Neuron (in vitro differentiated cells): ENCODE results near the gene ALDH18A1.
"Not testable (repeated sequence)": the region's sequence is repeated elsewhere in the genome, so short reads cannot be mapped to it uniquely, and the experiment has no call there.

Experiments used
- H2AFZ ChIP-seq: one replicate; pipeline ENCODE4 v1.6.1; 2013; ENCODE audit warnings: low read depth, mild to moderate bottlenecking, inconsistent platforms, low read length, moderate library complexity
- H3K27me3 ChIP-seq: one replicate; pipeline ENCODE4 v1.6.1; 2013; ENCODE audit warnings: low read length; ENCODE audit not compliant: insufficient read depth
- H3K36me3 ChIP-seq: one replicate; pipeline ENCODE4 v1.6.1; 2013; ENCODE audit warnings: low read length; ENCODE audit not compliant: insufficient read depth
- H3K4me1 ChIP-seq: one replicate; pipeline ENCODE4 v1.6.1; 2013; ENCODE audit warnings: low read length; ENCODE audit not compliant: insufficient read depth
- H3K4me3 ChIP-seq: 2 replicates; pipeline ENCODE4 v1.5.1; 2013; ENCODE audit warnings: mild to moderate bottlenecking, low read length, moderate library complexity
- H3K9me3 ChIP-seq: one replicate; pipeline ENCODE4 v1.6.1; 2013; ENCODE audit warnings: low read length

Gene ALDH18A1

DNA sequence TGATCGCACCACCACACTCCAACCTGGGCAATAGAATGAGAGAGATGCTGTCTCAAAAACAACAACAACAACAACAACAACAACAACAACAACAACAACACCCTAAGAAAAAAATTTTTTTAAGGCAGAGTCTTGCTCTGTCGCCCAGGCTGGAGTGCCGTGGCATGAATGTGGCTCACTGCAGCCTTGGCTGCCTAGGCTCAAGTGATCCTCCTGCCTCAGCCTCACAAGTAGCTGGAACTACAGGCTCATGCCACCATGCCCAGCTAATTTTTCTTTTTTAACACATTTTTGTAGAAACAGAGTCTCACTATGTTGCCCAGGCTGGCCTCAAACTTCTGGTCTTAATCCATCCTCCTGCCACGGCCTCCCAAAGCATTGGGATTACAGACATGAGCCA lies 18.6 kb downstream of the ALDH18A1 start:
- H3K4me1 ChIP-seq: no peaks in the 10 kb centered on the region
- H3K9me3 ChIP-seq: no peaks in the 10 kb centered on the region
- H3K27me3 ChIP-seq: no peaks in the 10 kb centered on the region
- no peak overlapping the region for H3K4me3 ChIP-seq
- no peak overlapping the region for H2AFZ ChIP-seq
- peaks cover 85% of the 10 kb centered on the region for H3K36me3 ChIP-seq

DNA sequence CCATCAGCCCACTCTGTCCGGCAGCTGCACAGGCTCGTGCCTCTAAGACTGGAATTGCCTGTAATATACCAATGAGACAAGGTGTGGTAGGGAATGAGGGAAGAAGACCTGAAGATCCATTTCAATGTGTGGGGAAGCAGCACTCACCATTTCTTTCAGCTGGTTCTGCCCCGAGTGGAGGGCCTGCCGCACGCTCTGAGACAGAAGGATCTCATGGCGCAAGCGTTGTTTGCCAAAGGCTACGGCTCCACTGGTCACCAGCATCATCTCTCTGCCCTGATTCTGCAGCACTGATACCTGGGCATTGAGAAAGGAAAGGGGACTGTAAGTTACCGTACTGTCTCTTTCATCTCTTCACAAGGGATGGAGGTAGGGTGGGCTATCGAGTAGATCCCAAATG lies 19.4 kb downstream of the ALDH18A1 start:
- no peak overlapping the region for H3K4me3 ChIP-seq
- no peak overlapping the region for H2AFZ ChIP-seq
- H3K9me3 ChIP-seq: no peaks in the 10 kb centered on the region
- H3K4me1 ChIP-seq: no peaks in the 10 kb centered on the region
- peaks cover 85% of the 10 kb centered on the region for H3K36me3 ChIP-seq
- H3K27me3 ChIP-seq: no peaks in the 10 kb centered on the region

DNA sequence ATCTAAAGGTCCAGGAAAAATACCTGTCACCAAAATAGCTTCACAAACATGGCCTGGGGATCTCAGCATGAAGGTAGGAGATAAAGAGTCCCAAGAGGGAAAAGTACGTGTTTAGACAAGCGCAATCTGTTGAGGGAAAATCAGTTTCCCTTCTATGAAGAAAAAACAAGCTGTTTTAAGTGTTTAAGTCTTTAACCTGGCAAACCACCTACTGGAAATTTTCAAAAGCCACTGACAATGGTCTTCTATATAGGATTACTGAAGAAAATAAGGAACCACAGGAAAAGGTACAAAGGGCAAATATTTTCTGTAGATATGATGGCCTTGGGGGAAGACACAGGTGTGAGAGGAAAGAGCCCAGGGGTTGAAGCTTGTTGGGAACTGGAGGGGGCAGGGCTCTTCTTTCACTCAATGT lies 21.2 kb downstream of the ALDH18A1 start:
- Histone ChIP-seq H3K4me3 (no peak overlapping the region), H3K27me3 (no peaks in the 10 kb centered on the region), H3K4me1 (no peaks in the 10 kb centered on the region), H3K36me3 (peaks cover 83% of the 10 kb centered on the region), H2AFZ (no peak overlapping the region), H3K9me3 (no peaks in the 10 kb centered on the region)

DNA sequence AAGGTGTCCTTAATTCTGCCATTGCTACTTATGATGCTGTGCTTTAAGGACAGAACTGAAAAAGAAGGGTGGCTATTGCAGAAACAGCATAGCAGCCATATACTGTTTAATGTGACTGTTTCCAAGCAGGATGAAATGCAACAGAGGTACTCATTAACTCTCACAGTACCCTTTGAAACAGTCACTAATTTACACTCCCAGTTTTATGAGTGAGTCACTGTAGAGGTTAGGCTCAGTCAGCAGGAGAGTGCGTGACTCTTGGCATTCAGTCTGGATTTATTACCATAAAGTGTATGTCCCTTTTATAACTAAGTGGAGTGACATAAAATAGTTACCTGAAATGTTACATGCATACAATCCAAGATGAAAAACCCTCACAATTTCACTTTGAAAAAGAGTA lies 27.7 kb downstream of the ALDH18A1 start:
- no peaks in the 10 kb centered on the region for H3K9me3 ChIP-seq
- no peak overlapping the region for H3K4me3 ChIP-seq
- no peaks in the 10 kb centered on the region for H3K4me1 ChIP-seq
- no peaks in the 10 kb centered on the region for H3K27me3 ChIP-seq
- H2AFZ ChIP-seq: no peak overlapping the region
- peaks cover 84% of the 10 kb centered on the region for H3K36me3 ChIP-seq

DNA sequence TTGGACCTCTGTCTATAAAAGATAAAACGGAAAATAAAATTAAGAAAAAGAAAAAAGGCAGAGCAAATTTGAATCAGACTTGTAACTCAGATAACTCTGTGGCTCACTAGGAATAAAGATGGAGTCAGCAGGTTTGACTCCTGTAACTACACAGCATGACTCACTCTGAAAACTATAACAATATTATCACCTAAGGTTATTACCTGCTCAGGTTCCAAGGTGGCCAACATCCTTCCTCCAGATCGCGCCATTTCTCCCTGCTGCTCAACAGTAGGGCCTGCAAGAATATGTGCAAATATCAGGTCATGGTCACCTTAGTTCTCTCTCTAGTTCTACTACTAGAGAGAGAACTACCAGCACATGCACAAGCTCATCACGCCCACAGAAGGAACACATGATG lies 30.0 kb downstream of the ALDH18A1 start:
- H2AFZ ChIP-seq: no peak overlapping the region
- H3K4me1 ChIP-seq: no peaks in the 10 kb centered on the region
- H3K36me3 ChIP-seq: peaks cover 74% of the 10 kb centered on the region

DNA sequence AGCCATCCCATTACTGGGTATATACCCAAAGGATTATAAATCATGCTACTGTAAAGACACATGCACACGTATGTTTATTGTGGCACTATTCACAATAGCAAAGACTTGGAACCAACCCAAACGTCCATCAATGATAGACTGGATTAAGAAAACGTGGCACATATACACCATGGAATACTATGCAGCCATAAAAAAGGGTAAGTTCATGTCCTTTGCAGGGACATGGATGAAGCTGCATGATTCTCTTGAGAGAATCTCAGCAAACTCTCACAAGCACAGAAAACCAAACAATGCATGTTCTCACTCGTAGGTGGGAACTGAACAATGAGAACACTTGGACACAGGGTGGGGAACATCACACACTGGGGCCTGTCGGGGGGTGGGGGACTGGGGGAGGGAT lies 36.1 kb downstream of the ALDH18A1 start:
- H3K36me3 ChIP-seq: peaks cover 68% of the 10 kb centered on the region
- not testable (repeated sequence) for H3K9me3 ChIP-seq, H3K27me3 ChIP-seq, H3K4me1 ChIP-seq, H2AFZ ChIP-seq, H3K4me3 ChIP-seq

More for the DNA sequence above, 30.0 kb downstream of the ALDH18A1 start:
- H3K27me3 ChIP-seq: no peaks in the 10 kb centered on the region
- H3K4me3 ChIP-seq: no peak overlapping the region
- H3K9me3 ChIP-seq: no peaks in the 10 kb centered on the region

DNA sequence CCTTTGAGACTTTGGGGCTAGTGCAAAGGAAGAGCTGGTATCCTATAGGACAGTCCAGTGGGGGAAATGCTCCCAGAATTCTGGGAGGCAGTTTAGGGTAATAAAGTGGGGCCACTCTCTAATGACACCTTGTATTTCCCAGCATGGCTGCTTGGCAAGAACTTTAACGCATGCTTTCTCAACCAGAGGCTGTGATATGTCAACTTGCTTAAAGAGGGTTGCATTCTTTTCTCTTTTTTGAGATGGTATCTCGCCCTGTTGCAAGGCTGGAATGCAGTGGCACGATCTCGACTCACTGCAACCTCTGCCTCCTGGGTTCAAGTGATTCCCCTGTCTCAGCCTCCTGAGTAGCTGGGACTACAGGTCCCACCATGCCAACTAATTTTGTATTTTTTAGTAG lies 38.4 kb downstream of the ALDH18A1 start:
- H3K4me3 ChIP-seq: no peak overlapping the region
- H3K27me3 ChIP-seq: no peaks in the 10 kb centered on the region
- no peaks in the 10 kb centered on the region for H3K4me1 ChIP-seq
- H3K36me3 ChIP-seq: peaks cover 73% of the 10 kb centered on the region
- peaks cover 4% of the 10 kb centered on the region for H3K9me3 ChIP-seq
- H2AFZ ChIP-seq: no peak overlapping the region

DNA sequence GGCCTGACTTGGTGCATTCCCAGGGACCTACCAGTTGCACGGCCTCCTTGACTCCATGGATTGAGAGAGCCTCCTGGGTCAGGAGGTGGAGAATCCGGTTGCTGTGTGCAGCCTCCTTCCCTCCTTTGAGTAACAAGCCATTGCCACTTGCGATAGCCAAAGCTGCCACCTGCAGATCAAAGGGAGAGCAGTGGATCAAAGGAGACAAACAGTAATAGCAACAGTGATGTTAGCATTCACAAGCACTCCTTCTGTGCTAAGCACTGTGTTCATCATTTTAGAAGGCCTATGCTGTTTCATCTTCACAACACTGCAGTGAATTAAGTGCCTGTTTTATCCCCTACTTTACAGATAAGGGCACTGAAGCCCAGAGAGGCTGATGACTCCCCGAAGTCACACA lies 40.1 kb downstream of the ALDH18A1 start:
- peaks cover 78% of the 10 kb centered on the region for H3K36me3 ChIP-seq
- H3K27me3 ChIP-seq: no peaks in the 10 kb centered on the region
- no peak overlapping the region for H2AFZ ChIP-seq
- H3K4me3 ChIP-seq: no peak overlapping the region
- no peaks in the 10 kb centered on the region for H3K4me1 ChIP-seq
- H3K9me3 ChIP-seq: peaks cover 4% of the 10 kb centered on the region

DNA sequence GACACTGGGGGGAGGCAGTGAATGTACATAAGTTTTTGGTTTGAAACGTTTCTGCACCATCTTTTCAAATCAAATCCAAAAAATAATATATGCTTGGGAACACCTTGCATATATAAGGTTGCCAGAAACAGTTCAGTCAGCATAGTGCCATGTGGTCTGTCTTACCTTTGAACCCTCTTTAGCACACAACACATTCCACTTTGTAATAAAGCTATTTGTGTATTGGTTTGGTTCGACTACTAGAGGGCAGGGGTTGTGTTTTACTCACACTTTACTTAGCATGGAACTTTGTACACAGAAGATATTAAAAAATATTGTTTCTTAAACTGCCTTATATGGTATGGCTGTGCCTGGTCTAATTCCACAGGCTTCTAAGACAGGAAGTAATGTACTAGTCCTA lies 43.2 kb downstream of the ALDH18A1 start:
- Histone ChIP-seq H3K4me3 (no peak overlapping the region), H2AFZ (no peak overlapping the region), H3K4me1 (no peaks in the 10 kb centered on the region), H3K27me3 (no peaks in the 10 kb centered on the region), H3K9me3 (no peaks in the 10 kb centered on the region), H3K36me3 (peaks cover 92% of the 10 kb centered on the region)

DNA sequence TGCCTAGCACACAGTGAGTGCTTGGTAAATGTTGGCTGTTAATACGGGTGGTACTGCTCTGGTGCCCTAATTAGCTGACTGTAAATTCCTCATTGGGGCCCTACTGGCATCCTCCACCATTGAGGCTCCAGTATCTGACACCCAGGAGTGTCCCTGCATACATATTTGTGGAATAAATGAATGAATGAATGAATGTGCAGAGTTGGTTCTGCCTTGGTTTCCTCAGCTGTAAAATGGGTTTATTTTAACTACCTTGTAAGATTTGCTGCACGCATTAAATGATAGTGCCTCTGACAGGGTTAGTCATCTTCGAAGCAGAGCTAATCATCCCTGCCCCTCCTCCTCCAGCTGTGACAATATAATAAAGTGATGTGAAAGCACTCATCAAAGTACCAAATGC lies 45.8 kb downstream of the ALDH18A1 start:
- Histone ChIP-seq H2AFZ (no peak overlapping the region), H3K36me3 (peaks cover 92% of the 10 kb centered on the region), H3K9me3 (no peaks in the 10 kb centered on the region), H3K4me3 (no peak overlapping the region), H3K4me1 (no peaks in the 10 kb centered on the region), H3K27me3 (no peaks in the 10 kb centered on the region)

DNA sequence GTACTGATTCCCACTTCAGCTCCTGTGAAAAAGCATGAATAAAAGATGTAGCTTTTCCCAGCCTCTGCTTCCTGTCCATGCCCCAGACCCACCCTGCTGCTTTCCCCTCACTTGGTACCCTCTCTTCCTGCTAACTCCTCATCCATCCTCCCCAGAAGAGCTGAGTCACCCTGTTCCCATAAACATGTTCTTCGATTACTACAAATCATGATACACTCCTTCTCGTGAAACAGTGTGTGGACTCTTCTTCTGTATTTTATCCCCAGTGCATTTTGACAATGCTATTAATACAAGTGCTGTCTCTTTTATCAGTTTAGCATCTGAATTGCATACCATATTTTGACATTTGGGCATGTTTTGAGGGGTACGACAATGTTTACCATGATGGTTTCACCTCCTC lies 49.6 kb downstream of the ALDH18A1 start:
- no peaks in the 10 kb centered on the region for H3K9me3 ChIP-seq
- H2AFZ ChIP-seq: no peak overlapping the region
- H3K36me3 ChIP-seq: peaks cover 62% of the 10 kb centered on the region
- H3K27me3 ChIP-seq: no peaks in the 10 kb centered on the region
- no peaks in the 10 kb centered on the region for H3K4me1 ChIP-seq
- no peak overlapping the region for H3K4me3 ChIP-seq

DNA sequence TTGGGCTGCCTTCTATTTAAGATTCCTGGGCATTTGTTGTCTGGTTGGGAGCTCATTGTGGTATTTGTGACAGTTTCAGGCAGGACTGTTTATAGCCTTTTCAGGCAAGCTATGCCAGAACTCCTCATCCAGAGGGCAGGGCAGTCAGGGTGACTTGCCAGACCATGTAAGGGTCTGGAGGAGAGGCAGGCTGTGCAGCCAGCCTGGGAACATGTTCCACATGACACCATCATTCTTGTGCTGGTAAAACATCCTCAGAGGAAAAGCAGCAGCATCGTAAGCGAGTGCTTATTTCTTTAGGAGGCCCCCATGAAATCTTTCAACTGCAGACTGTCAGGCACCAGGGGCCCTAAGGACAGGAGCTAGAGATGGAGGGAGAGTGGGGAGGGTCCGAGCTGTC lies 51.3 kb downstream of the ALDH18A1 start:
- no peak overlapping the region for H2AFZ ChIP-seq
- no peaks in the 10 kb centered on the region for H3K4me1 ChIP-seq
- peaks cover 45% of the 10 kb centered on the region for H3K36me3 ChIP-seq
- H3K27me3 ChIP-seq: no peaks in the 10 kb centered on the region
- H3K9me3 ChIP-seq: no peaks in the 10 kb centered on the region
- H3K4me3 ChIP-seq: no peak overlapping the region

DNA sequence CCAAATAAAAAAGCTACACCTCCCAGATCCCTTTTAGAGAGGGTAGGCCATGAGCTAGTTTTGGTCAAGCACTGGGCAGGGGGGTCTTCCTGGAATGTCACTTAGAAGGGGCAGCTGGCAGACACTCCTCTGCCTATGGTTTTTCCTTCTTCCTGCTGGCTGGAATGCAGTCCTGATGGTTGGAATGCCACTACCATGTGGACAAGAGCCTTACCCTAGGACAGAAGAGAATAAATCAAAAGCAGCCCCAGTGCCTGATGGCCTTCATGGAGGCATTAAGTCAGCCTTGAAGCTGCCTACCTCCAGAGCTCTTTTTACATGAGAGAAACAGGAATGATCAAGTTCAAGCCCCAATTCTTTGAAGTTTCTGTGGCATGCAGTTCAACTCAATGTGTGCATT lies 51.9 kb downstream of the ALDH18A1 start:
- Histone ChIP-seq H3K4me1 (no peaks in the 10 kb centered on the region), H3K9me3 (no peaks in the 10 kb centered on the region), H3K36me3 (peaks cover 40% of the 10 kb centered on the region), H2AFZ (no peak overlapping the region), H3K27me3 (no peaks in the 10 kb centered on the region), H3K4me3 (no peak overlapping the region)

DNA sequence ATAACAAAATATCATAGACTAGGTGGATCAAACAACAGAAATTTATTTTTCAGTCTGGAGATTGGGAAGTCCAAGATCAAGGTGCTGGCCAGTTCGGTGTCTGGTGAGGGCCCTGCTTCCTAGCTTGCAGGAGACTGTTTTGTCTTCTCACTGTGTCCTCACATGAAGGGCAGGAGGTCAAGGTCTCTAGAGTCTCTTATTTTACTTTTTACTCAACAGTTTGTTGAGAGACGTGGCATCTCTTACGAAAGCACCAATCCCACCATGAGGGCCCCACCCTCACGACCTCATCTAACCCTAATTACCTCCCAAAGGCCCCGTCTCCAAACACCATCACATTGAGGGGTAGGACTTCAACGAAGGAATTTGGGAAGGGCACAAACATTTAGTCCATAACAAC lies 54.1 kb downstream of the ALDH18A1 start:
- Histone ChIP-seq H3K9me3 (no peaks in the 10 kb centered on the region), H3K36me3 (peaks cover 21% of the 10 kb centered on the region), H3K27me3 (no peaks in the 10 kb centered on the region), H2AFZ (no peak overlapping the region), H3K4me1 (no peaks in the 10 kb centered on the region), H3K4me3 (no peak overlapping the region)
